Esophagus squamous epithelium (tissue), 5 donors: ENCODE data around the gene NADK2. TPM values are rescaled to one million over a fixed set of nuclear protein-coding genes. Genes with fewer than 3 reads are reported as not detected.
A peak's percentile ranks its signal among the peaks of the same experiment; 100 is the strongest.

ENCODE experiments used
- DNase-seq: peaks from one replicate; lab custom pipeline; 2025; lab: John Stamatoyannopoulos, UW
- H3K27ac ChIP-seq, 4 donors: fragments of 200-600 bp; sonication (generic); one replicate each; pipeline ENCODE4 v1.5.1; 2016 to 2019; ENCODE audit warnings: mild to moderate bottlenecking in 1 of 4
- H3K27me3 ChIP-seq, 4 donors: fragments of 200-600 bp; sonication (generic); 1 replicate in 3 of 4; 2 replicates in 1 of 4; pipeline versions ENCODE4 v1.5.1 to v1.6.0; 2017 to 2021; ENCODE audit warnings: antibody characterized with exemption in 1 of 4
- H3K36me3 ChIP-seq, 3 donors: fragments of 200-600 bp; sonication (generic); one replicate each; pipeline ENCODE4 v1.5.1; 2016 to 2019
- H3K4me1 ChIP-seq, 3 donors: fragments of 200-600 bp; sonication (generic); one replicate each; pipeline ENCODE4 v1.5.1; 2017 to 2019
- H3K4me3 ChIP-seq, 4 donors: fragments of 200-600 bp; sonication (generic); 1 replicate in 3 of 4; 2 replicates in 1 of 4; pipeline ENCODE4 v1.5.1; 2016 to 2019; ENCODE audit warnings: mild to moderate bottlenecking in 2 of 4, moderate library complexity in 1 of 4
- H3K9me3 ChIP-seq, 3 donors: fragments of 200-600 bp; sonication (generic); one replicate each; pipeline ENCODE4 v1.5.1; 2016 to 2019
- POLR2A ChIP-seq, 4 donors: fragments of 450-650 bp; IDR thresholded peaks; one replicate each; pipeline ENCODE4 v1.6.1; 2017; ENCODE audit warnings: antibody characterized with exemption in 4 of 4, mild to moderate bottlenecking in 4 of 4, moderate library complexity in 3 of 4
- WGBS, 2 donors: methylation state at CpG; one replicate each; pipeline ENCODE4 v1.1.5; 2018; 5-methylcytosine and 5-hydroxymethylcytosine counted together
- intact Hi-C: fragments of 100-400 bp; cut with DNase I; formaldehyde crosslinking; loops from one replicate; pipeline ENCODE4 v1.15.0; 2022
- total RNA-seq, 4 donors: library from RNA; depleted of rRNA; stranded (reverse); fragments of >200 nt; gene quantifications; one replicate each; pipeline ENCODE4 v1.1.0, GENCODE V29; 2016
- TF ChIP-seq, protein P1 (sequence below), 6 experiments: fragments of 450-650 bp in 4 of 6; fragments of 200-600 bp in 2 of 6; sonication (generic) in 2 of 6; IDR thresholded peaks; one replicate each; pipeline ENCODE4 v1.5.1; 2016 to 2019; ENCODE audit warnings: antibody characterized with exemption in 6 of 6, mild to moderate bottlenecking in 4 of 6, moderate library complexity in 4 of 6
- donor health status: DM: yes; HTN: yes; CAD: no.

Gene NADK2
- total RNA-seq, 4 donors from 2014 or later = 9.0 to 19.6 (median 15.4) TPM

DNA sequence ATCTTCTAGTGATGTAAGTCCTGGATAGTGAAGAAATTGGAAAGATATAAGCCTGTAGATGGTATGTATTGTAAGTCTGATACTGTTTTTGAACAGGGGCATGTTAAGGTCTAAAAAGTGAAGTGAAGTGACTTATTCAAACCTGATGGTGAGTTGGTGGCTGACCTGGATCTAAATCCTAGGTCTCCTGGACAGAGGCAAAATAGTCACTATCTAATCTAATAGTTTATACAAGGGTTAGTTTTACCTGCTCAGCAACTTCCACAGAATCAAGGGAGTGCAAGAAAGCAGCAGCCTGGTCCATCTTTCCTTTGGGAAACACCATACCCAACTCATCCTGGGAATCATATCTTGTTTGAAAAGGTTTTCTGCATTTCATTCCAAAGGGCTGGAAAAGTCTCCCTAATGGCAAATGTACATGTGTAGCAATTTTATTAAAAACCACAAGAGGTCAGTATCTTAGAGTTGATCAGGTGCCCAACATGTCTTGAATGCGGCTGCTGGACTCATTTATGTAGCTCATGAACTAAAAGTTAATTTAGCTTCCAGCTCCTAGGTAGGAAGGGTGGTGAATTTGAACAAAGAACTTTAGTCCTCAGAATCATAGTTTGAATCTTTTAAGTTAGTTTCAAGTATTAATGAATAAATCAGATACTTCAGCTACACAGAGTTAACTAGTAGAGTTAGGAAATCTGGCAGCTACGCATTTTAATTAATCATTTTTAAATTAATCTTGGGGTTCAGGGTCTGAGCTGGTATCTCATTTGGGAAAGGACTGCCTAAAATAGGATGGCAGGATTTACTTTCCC is 63.8 kb downstream of the NADK2 start:
- WGBS, 2 donors = 53 to 64% methylated on average over 2 of the region's 2 CpGs
- intact Hi-C loops = loop anchor here (10.0 kb wide), 1 partner anchor 217 kb away; no protein-coding TSS in a partner anchor
- TF ChIP-seq, protein P1, sequence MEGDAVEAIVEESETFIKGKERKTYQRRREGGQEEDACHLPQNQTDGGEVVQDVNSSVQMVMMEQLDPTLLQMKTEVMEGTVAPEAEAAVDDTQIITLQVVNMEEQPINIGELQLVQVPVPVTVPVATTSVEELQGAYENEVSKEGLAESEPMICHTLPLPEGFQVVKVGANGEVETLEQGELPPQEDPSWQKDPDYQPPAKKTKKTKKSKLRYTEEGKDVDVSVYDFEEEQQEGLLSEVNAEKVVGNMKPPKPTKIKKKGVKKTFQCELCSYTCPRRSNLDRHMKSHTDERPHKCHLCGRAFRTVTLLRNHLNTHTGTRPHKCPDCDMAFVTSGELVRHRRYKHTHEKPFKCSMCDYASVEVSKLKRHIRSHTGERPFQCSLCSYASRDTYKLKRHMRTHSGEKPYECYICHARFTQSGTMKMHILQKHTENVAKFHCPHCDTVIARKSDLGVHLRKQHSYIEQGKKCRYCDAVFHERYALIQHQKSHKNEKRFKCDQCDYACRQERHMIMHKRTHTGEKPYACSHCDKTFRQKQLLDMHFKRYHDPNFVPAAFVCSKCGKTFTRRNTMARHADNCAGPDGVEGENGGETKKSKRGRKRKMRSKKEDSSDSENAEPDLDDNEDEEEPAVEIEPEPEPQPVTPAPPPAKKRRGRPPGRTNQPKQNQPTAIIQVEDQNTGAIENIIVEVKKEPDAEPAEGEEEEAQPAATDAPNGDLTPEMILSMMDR (IDR thresholded peaks at IDR 0.05) = peak in 5 of 6 experiments; percentile 35 to 62 (median 47)
- no peak for TF ChIP-seq POLR2A (IDR thresholded peaks at IDR 0.05)
- no peaks in the 10 kb centered on the region for H3K9me3 ChIP-seq
- no peak overlapping the region for H3K4me3 ChIP-seq
- DNase-seq = no peak
- H3K27me3 ChIP-seq = no peaks in the 10 kb centered on the region
- no peak overlapping the region for H3K27ac ChIP-seq
- no peaks in the 10 kb centered on the region for H3K4me1 ChIP-seq
- peaks cover 0 to 91% (median 6%) of the 10 kb centered on the region in 3 donors for H3K36me3 ChIP-seq

DNA sequence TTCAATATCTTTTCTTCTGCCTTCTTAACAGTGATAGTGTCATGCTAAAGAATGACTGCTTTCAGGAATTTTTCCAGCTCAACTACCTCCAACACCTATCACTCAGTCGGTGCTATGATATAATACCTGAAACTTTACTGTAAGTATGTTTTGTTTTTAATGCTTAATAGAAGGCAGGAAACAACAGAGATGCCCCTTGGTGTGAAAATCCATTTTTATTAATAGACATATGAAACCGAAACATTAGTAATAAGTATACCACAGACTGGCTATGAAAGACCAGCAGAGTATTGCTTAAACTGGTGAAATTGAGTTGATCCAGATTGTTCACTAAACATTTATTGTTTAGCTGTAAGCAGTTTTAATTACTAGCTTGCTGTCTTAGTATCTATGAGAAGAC is 64.6 kb downstream of the NADK2 start:
- Histone ChIP-seq H3K4me1 (no peaks in the 10 kb centered on the region), H3K27ac (no peak overlapping the region), H3K27me3 (no peaks in the 10 kb centered on the region), H3K4me3 (no peak overlapping the region), H3K36me3 (peaks cover 0 to 91% (median 6%) of the 10 kb centered on the region in 3 donors), H3K9me3 (no peaks in the 10 kb centered on the region)
- intact Hi-C loops = loop anchor here (10.0 kb wide), 1 partner anchor 218 kb away; no protein-coding TSS in a partner anchor
- DNase-seq = no peak
- WGBS, 2 donors = 71 to 78% methylated on average over 2 of the region's 2 CpGs
- no peak for TF ChIP-seq POLR2A (IDR thresholded peaks at IDR 0.05)
- TF ChIP-seq, protein P1 (IDR thresholded peaks at IDR 0.05) = no peak

DNA sequence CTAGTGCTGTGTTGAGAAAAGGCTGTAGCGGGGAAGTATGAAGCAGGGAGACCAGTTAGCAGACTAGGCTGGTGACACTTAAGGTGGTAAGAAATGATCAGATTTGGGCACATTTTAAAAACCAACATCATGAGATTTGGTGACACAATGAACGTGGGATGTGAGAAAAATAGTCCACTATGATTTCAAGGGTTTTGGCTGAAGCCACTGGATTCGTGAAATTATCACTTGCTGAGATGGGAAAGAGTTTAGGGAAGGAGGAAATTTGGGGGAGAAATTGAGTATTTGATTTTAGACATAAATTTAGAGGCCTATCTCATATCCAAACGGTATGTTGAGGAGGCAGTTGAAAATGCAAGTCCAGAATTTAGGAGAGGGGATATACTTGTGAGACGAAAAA is 66.7 kb downstream of the NADK2 start:
- Histone ChIP-seq H3K4me1 (no peaks in the 10 kb centered on the region), H3K36me3 (peaks cover 0 to 91% (median 21%) of the 10 kb centered on the region in 3 donors), H3K9me3 (no peaks in the 10 kb centered on the region), H3K4me3 (no peak overlapping the region), H3K27me3 (no peaks in the 10 kb centered on the region), H3K27ac (no peak overlapping the region)
- WGBS, 2 donors = 83 to 87% methylated on average over 5 of the region's 5 CpGs
- intact Hi-C loops = loop anchor here (10.0 kb wide), 1 partner anchor 220 kb away; no protein-coding TSS in a partner anchor
- no peak for TF ChIP-seq POLR2A (IDR thresholded peaks at IDR 0.05)
- TF ChIP-seq, protein P1 (IDR thresholded peaks at IDR 0.05) = no peak
- no peak for DNase-seq

DNA sequence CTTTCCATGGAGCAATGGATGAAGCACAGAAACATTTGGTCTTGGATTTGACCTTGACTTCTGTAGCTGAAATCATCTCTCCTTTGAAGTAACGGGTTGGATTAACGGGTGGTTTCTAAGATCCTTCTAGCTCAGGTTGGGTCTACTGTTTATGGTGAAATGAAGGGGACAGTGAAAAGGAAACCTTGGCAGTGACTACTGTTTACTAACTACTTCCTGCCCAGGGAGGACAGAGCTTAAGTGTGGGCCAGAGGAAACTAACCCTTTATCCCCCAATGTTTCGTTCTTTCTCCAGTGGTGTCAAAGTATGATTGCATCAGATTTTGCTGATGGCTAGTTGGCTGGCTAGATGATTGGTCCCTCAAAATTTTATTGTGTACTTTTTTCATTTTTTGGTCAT is 67.6 kb downstream of the NADK2 start:
- peaks cover 0 to 92% (median 21%) of the 10 kb centered on the region in 3 donors for H3K36me3 ChIP-seq
- H3K27ac ChIP-seq = no peak overlapping the region
- TF ChIP-seq POLR2A (IDR thresholded peaks at IDR 0.05) = no peak
- TF ChIP-seq, protein P1 (IDR thresholded peaks at IDR 0.05) = no peak
- intact Hi-C loops = loop anchor here (10.0 kb wide), 1 partner anchor 221 kb away; no protein-coding TSS in a partner anchor
- H3K27me3 ChIP-seq = no peaks in the 10 kb centered on the region
- 71 to 94% methylated on average over 3 of the region's 3 CpGs for WGBS, 2 donors
- no peak overlapping the region for H3K4me3 ChIP-seq
- H3K4me1 ChIP-seq = no peaks in the 10 kb centered on the region
- no peak for DNase-seq
- H3K9me3 ChIP-seq = no peaks in the 10 kb centered on the region

DNA sequence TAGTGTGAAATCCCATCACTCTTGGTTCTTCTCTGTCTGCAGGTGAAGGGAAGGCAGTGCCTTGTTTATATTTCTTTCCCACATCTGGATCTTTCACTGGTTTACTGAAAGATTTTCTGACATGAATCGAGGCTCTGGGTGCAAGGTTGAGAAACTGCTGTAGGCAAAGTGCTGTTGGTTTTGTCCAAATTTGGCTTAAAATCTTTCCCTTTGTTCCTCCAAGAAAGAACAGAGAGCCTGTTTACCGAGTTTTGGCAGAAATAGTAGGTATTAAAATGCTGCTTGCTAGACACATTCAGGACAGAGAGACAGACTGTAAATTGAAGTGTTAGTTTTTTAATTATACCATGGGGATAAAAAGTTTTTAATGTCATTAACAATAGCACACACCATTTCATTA is 68.3 kb downstream of the NADK2 start:
- Histone ChIP-seq H3K4me1 (no peaks in the 10 kb centered on the region), H3K36me3 (peaks cover 0 to 92% (median 17%) of the 10 kb centered on the region in 3 donors), H3K9me3 (no peaks in the 10 kb centered on the region), H3K4me3 (no peak overlapping the region), H3K27ac (no peak overlapping the region), H3K27me3 (no peaks in the 10 kb centered on the region)
- intact Hi-C loops = loop anchor here (10.0 kb wide), 1 partner anchor 221 kb away; no protein-coding TSS in a partner anchor
- DNase-seq = no peak
- no peak for TF ChIP-seq POLR2A (IDR thresholded peaks at IDR 0.05)
- TF ChIP-seq, protein P1 (IDR thresholded peaks at IDR 0.05) = no peak
- 43 to 46% methylated on average over 2 of the region's 2 CpGs for WGBS, 2 donors
